GM19193 (cell line): Measurements from ENCODE around the gene PKP4.

ENCODE experiments used
- POLR2A ChIP-seq: IDR thresholded peaks from 4 replicates; pipeline ENCODE4 v1.6.1; 2011; ENCODE audit not compliant: insufficient read depth, insufficient read length; ENCODE audit errors: extremely low read depth

PKP4 gene

GRCh38 chr2:158546412-158547144 is 89.8 kb downstream of the PKP4 start:
- no peak for TF ChIP-seq POLR2A

GRCh38 chr2:158553257-158553656 is 96.5 kb downstream of the PKP4 start:
- no peak for TF ChIP-seq POLR2A

- no peak for TF ChIP-seq POLR2A
Measured at GRCh38 chr2:158554996-158555395, 98.2 kb downstream of the PKP4 start.

- no peak for TF ChIP-seq POLR2A
Measured at GRCh38 chr2:158556124-158556523, 99.4 kb downstream of the PKP4 start.

- TF ChIP-seq POLR2A = no peak
Measured at GRCh38 chr2:158557752-158558151, 101.0 kb downstream of the PKP4 start.

- no peak for TF ChIP-seq POLR2A
Measured at GRCh38 chr2:158559252-158559651, 102.5 kb downstream of the PKP4 start.

GRCh38 chr2:158560259-158560658 is 103.5 kb downstream of the PKP4 start:
- no peak for TF ChIP-seq POLR2A

GRCh38 chr2:158561054-158561453 is 104.3 kb downstream of the PKP4 start:
- TF ChIP-seq POLR2A = no peak

GRCh38 chr2:158567208-158567607 is 110.5 kb downstream of the PKP4 start:
- TF ChIP-seq POLR2A = no peak

GRCh38 chr2:158569284-158569683 is 112.5 kb downstream of the PKP4 start:
- TF ChIP-seq POLR2A = no peak

- no peak for TF ChIP-seq POLR2A
Measured at GRCh38 chr2:158570869-158571268, 114.1 kb downstream of the PKP4 start.

GRCh38 chr2:158573739-158574138 is 117.0 kb downstream of the PKP4 start:
- TF ChIP-seq POLR2A = no peak

GRCh38 chr2:158575051-158575635 is 118.4 kb downstream of the PKP4 start:
- TF ChIP-seq POLR2A = no peak

- TF ChIP-seq POLR2A = no peak
Measured at GRCh38 chr2:158577141-158577540, 120.4 kb downstream of the PKP4 start.

- no peak for TF ChIP-seq POLR2A
Measured at GRCh38 chr2:158578703-158579330, 122.1 kb downstream of the PKP4 start.

- no peak for TF ChIP-seq POLR2A
Measured at GRCh38 chr2:158579928-158580327, 123.2 kb downstream of the PKP4 start.
